Nephron progenitor cell (in vitro differentiated cells): Measurements from ENCODE around the gene WWOX.
A peak's percentile ranks its signal among the peaks of the same experiment; 100 is the strongest.

Experiments used
- DNase-seq: peaks from one replicate; pipeline ENCODE4 v3.0.0; 2021
- H3K27ac Mint-ChIP-seq: 2 replicates; pipeline ENCODE4 v1.8.0; 2021; ENCODE audit warnings: mild to moderate bottlenecking, moderate library complexity, mixed read lengths
- H3K27me3 Mint-ChIP-seq: 2 replicates; pipeline ENCODE4 v1.8.0; 2021; ENCODE audit warnings: mild to moderate bottlenecking, low read depth, mixed read lengths; ENCODE audit not compliant: poor library complexity
- H3K36me3 Mint-ChIP-seq: 2 replicates; pipeline ENCODE4 v1.8.0; 2021; ENCODE audit warnings: low read depth, mixed read lengths
- H3K4me1 Mint-ChIP-seq: 2 replicates; pipeline ENCODE4 v1.8.0; 2021; ENCODE audit warnings: mixed read lengths
- H3K4me3 Mint-ChIP-seq: 2 replicates; pipeline ENCODE4 v1.8.0; 2021; ENCODE audit warnings: mild to moderate bottlenecking, moderate library complexity, mixed read lengths
- H3K9me3 Mint-ChIP-seq: 2 replicates; pipeline ENCODE4 v1.8.0; 2021; ENCODE audit warnings: mild to moderate bottlenecking, moderate library complexity, mixed read lengths
- CTCF ChIP-seq: fragments of 200-600 bp; sonication (generic); IDR thresholded peaks from 2 replicates; pipeline ENCODE4 v1.5.0; 2021; ENCODE audit warnings: antibody characterized with exemption

Gene WWOX

GRCh38 chr16:79088971-79089370 lies 989.5 kb downstream of the WWOX start:
- peaks cover 9% of the 10 kb centered on the region for H3K9me3 Mint-ChIP-seq
- H3K4me3 Mint-ChIP-seq = no peak overlapping the region
- TF ChIP-seq CTCF = no peak

GRCh38 chr16:79089735-79090284 lies 990.4 kb downstream of the WWOX start:
- DNase-seq = no peak
- H3K9me3 Mint-ChIP-seq = peaks cover 9% of the 10 kb centered on the region
- peaks cover 32% of the 10 kb centered on the region for H3K4me1 Mint-ChIP-seq
- no peaks in the 10 kb centered on the region for H3K36me3 Mint-ChIP-seq
- H3K27ac Mint-ChIP-seq = no peak overlapping the region
- no peak overlapping the region for H3K4me3 Mint-ChIP-seq
- H3K27me3 Mint-ChIP-seq = peaks cover 3% of the 10 kb centered on the region
- TF ChIP-seq CTCF = no peak

More at GRCh38 chr16:79088971-79089370, 989.5 kb downstream of the WWOX start:
- Mint-ChIP-seq H3K27me3 (peaks cover 4% of the 10 kb centered on the region), H3K36me3 (no peaks in the 10 kb centered on the region), H3K27ac (no peak overlapping the region), H3K4me1 (peaks cover 29% of the 10 kb centered on the region)
- no peak for DNase-seq

GRCh38 chr16:79090966-79091365 lies 991.5 kb downstream of the WWOX start:
- DNase-seq = no peak
- Mint-ChIP-seq H3K27ac (peak overlapping the region; percentile 72), H3K4me3 (no peak overlapping the region)

GRCh38 chr16:79092846-79093245 lies 993.4 kb downstream of the WWOX start:
- TF ChIP-seq CTCF = no peak
- H3K9me3 Mint-ChIP-seq = peaks cover 9% of the 10 kb centered on the region
- H3K4me3 Mint-ChIP-seq = no peak overlapping the region
- H3K27ac Mint-ChIP-seq = no peak overlapping the region
- H3K4me1 Mint-ChIP-seq = peaks cover 56% of the 10 kb centered on the region
- DNase-seq = no peak
- H3K36me3 Mint-ChIP-seq = no peaks in the 10 kb centered on the region
- H3K27me3 Mint-ChIP-seq = no peaks in the 10 kb centered on the region

More at GRCh38 chr16:79090966-79091365, 991.5 kb downstream of the WWOX start:
- Mint-ChIP-seq H3K36me3 (no peaks in the 10 kb centered on the region), H3K4me1 (peaks cover 42% of the 10 kb centered on the region), H3K27me3 (peaks cover 3% of the 10 kb centered on the region), H3K9me3 (peaks cover 9% of the 10 kb centered on the region)
- no peak for TF ChIP-seq CTCF

- Mint-ChIP-seq H3K27me3 (no peaks in the 10 kb centered on the region), H3K27ac (no peak overlapping the region), H3K4me3 (no peak overlapping the region), H3K9me3 (peaks cover 9% of the 10 kb centered on the region), H3K36me3 (no peaks in the 10 kb centered on the region), H3K4me1 (peaks cover 59% of the 10 kb centered on the region)
- TF ChIP-seq CTCF = no peak
- DNase-seq = no peak
These were observed 994.1 kb downstream of the WWOX start for GRCh38 chr16:79093554-79093967.

- Mint-ChIP-seq H3K4me3 (no peak overlapping the region), H3K4me1 (peaks cover 70% of the 10 kb centered on the region), H3K36me3 (no peaks in the 10 kb centered on the region), H3K27ac (no peak overlapping the region), H3K27me3 (peaks cover 3% of the 10 kb centered on the region), H3K9me3 (no peaks in the 10 kb centered on the region)
- no peak for TF ChIP-seq CTCF
- no peak for DNase-seq
These were observed 996.8 kb downstream of the WWOX start for GRCh38 chr16:79096246-79096645.
